ENCODE measurements around the gene ESYT3. TPM values are rescaled to one million over a fixed set of nuclear protein-coding genes. Genes with fewer than 3 reads are reported as not detected.
A peak's percentile ranks its signal among the peaks of the same experiment; 100 is the strongest.
"Not testable (repeated sequence)": the region's sequence is repeated elsewhere in the genome, so short reads cannot be mapped to it uniquely, and the experiment has no call there.

ESYT3 gene
- polyA plus RNA-seq, 1 donor, result 20.7 TPM

GRCh38 chr3:138408751-138409570, 25.5 kb upstream of the ESYT3 start:
- no peak for DNase-seq (ENCODE audit: low read depth)

DNA sequence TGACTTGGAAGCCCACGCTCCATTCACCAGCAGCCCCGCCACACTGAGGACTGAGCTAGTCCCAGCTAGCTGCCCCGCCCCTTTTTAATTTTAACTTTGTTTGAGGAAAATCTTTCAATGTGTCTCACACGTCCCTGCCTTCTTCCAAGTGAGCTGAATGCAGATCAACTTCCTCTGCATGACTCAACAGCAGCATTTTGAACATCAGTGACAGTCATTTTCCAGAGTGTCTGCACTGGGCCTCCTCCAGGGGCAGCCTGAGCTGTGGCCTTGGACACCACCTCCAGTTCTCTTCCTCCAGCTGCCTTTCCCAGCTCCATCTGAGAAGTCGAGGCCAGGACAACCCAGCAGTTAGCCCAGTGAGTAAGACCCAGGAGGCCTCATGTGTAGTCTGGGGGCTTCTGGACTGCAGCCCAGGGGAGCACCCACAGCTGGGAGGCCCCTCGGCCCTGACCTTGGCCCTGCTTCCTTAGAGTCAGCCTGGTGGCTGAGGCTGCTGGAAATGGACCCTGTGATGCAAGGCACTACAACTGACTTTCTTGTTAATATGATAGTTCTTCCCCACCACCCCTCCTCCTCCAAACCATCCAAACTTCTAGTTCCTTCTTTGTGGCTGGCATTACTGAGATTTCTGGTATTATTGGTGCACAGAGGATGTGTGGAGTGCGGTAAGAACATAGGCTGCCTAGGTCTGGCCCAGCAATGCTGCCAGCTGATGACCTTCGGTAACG, 21.4 kb upstream of the ESYT3 start:
- DNase-seq (ENCODE audit: low read depth), result no peak

DNA sequence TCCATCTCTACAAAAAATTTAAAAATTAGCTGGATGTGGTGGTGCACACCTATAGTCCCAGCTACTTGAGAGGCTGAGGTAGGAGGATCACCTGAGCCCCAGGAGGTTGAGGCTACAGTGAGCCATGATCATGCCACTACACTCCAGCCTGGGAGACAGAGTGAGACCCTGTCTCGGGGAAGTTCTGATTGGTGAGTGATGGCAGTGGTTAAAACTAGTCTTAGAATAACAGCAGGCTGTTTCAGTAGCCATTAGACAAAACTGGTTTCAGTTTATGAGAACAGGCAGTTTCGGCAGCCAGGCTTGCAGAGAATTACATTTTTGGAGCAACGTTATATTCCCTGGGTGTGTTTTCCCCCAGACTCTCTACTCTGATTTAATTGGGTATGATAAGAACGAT, 18.2 kb upstream of the ESYT3 start:
- DNase-seq (ENCODE audit: low read depth), result not testable (repeated sequence)

GRCh38 chr3:138417559-138417982, 16.8 kb upstream of the ESYT3 start:
- peak; percentile 40 for DNase-seq (ENCODE audit: low read depth)

DNA sequence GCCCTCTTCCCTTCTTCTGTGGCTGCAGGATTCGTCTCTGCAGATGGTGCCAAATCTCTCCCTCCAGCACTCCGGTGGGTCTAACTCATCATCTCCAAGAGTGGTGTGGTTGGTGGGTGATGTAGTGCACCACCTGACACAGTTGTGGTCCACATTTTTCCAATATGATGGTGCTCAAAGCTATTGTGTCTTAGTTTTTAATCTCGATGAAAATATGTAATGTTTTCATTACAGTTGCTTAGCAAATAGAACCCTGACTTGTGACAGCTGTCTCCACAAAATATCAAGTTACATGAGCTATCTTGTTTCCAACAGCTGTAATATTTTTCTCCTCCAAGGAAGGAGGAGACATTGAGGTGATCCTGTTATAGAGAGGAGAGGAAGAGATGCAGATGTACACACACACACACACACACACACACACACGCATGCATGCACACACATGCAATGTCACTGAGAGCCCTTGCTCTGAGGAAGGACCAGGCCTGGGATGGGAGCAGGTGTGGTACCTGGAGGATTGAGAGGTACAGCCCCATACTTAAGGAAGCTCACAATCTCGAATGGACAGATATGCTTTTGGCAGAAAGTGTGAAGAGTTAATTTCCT, 15.7 kb upstream of the ESYT3 start:
- no peak for DNase-seq (ENCODE audit: low read depth)

DNA sequence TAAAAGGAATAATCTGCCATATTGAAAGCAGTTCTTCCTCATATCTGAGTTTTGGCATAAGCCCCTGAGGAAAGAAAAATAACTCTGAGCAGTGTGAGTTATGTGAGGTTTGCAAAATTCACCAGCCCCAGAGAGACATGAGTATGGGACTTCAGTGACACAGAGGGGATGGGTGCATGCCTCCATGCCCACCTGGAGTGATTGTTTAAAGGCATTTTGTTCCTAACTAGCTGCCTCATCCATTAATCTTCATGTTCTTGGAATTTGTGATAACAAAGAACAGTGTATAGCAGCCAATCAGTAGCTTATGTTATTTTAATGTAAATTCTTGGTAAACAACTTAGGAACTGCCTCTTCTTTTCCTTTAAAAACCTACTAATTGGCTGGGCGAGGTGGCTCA, 11.1 kb upstream of the ESYT3 start:
- no peak for DNase-seq (ENCODE audit: low read depth)

GRCh38 chr3:138424323-138424722, 10.1 kb upstream of the ESYT3 start:
- no peak for DNase-seq (ENCODE audit: low read depth)

DNA sequence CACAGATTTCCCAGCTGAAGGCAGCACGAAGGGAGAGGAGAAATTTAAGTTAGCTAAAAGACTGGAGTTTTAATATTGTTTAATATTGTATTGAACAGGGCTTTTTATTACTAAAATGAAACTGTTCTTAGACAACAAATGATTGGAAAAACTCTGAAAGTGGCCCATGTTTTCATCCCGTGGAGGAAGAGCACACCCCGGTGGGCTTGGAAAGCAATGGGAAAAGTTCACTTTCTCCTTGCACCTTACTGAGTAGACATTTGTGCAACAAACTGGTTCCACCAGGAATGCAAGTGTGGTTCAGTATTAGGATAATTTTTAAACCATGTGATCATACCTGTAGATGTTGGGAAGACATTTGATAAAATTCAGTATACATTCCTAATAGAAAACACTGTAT, 8.2 kb upstream of the ESYT3 start:
- DNase-seq (ENCODE audit: low read depth), result no peak

GRCh38 chr3:138426754-138427153, 7.7 kb upstream of the ESYT3 start:
- not testable (repeated sequence) for DNase-seq (ENCODE audit: low read depth)

- no peak for DNase-seq (ENCODE audit: low read depth)
These were observed 4.8 kb upstream of the ESYT3 start for GRCh38 chr3:138429665-138430064.

DNA sequence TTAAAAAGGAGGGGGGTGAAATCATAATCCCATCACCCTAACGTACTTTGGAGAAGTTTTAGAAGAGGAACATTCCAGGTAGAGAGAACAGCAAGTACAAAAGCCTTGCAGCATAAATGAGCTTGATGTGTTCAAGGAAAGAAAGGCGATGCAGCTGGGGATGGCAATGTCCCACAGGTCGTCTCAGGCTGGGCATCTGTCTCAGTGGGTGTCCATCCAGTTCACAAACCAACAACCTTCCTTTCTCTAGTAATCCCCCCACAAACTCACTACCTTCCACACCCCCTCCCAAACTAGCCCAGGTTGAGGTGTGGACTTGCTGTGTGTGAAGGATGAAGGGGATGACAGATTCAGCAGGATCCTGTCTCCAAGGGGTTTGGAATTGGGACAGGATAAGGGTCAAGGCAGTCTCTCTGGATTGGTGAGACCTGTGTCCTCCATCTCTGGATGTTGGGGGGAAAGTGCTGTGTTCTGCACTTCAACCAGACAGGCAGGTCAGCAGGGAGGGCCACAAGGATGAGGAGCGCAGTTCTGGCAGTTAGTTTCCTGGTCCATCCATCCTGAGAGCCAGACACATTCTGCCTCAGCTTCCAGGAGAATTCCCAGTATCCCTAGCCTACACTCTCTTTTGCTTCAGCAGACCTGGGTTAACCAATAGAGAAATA, 1.7 kb upstream of the ESYT3 start:
- DNase-seq (ENCODE audit: low read depth), result no peak

DNA sequence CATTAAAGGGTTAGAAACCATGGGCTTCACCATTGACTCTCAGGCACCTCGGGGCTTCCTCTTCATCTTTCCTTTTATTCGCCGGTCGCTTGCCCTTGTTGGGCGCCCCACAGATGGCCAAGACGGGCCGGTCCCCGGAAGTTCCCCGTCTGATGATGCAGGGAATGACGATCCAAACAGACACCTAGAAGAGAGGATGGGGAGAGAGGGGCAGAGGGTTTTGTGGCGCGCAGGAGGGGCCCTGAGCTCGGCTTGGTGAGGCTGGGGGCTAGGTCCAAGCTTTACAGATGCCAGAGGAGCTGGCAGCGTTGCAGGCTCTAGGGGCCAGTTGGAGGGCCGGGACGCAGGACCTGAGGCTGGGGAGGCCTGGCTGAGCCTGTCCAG, 532 bp upstream of the ESYT3 start:
- no peak for DNase-seq (ENCODE audit: low read depth)

GRCh38 chr3:138434875-138435772, 708 bp downstream of the ESYT3 start:
- no peak for DNase-seq (ENCODE audit: low read depth)

- no peak for DNase-seq (ENCODE audit: low read depth)
These were observed 1.4 kb downstream of the ESYT3 start for GRCh38 chr3:138435840-138436239.

DNA sequence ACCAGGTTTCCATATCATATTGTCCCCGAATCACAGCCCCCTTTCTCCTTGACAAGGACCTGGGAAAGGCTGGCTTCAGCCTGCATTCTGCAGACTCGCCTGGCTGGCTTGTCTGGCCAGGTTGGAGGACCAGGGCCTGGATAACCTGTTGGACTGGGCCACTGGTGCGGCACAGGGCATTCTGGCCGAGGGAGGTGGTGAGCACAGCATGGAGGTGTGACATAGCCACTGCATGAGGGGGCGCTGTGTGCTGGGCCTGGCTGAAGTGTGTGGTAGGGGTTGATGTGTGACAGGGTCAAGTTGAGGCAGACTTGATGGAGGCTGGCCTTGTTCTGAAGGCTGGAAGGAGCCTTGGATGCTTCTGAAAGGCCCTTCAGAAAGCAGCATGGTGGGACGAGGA, 2.9 kb downstream of the ESYT3 start:
- DNase-seq (ENCODE audit: low read depth), result no peak

GRCh38 chr3:138438896-138439295, 4.5 kb downstream of the ESYT3 start:
- DNase-seq (ENCODE audit: low read depth), result no peak

- DNase-seq (ENCODE audit: low read depth), result no peak
These were observed 5.2 kb downstream of the ESYT3 start for GRCh38 chr3:138439646-138440045.

DNA sequence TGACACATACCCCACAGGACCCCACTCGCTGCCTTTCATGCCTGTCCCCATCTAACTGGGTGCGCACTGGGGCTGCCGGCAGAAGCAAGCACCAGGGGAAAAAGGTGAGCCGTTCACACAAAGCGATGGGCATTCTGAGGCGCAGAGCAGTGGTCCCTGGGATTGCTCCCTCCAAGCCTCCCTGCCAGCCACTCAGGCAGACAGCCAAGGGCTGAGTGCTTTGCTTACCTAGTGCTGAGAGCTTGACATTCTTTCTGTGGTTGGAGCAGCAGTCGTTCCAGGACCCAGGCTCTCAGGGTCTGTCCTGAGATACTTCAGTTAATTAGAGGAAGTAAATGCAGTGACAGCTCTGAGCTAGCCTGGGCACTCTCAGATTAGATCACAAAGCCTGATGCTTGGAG, 5.7 kb downstream of the ESYT3 start:
- no peak for DNase-seq (ENCODE audit: low read depth)

DNA sequence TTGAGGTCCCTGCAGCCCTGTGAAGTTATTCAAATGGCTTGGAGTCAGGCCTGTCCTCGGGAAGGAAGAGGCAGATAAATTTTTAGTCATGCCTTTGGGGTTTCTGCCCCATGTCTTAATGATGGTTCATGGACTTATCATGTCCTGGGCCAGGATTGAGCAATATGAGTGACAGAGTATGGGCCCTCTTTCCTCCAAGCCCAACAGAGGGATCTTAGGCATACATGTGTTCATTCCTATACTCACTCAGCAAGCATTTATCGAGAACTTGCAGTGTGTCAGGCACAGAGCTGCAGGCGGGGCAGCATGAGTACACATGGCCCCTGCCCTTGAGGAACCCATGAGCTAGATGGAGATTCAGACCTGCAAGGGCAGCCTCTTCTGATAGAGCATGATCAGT, 6.2 kb downstream of the ESYT3 start:
- DNase-seq (ENCODE audit: low read depth), result no peak

GRCh38 chr3:138441256-138441655, 6.8 kb downstream of the ESYT3 start:
- DNase-seq (ENCODE audit: low read depth), result no peak

- DNase-seq (ENCODE audit: low read depth), result no peak
These were observed 7.3 kb downstream of the ESYT3 start for GRCh38 chr3:138441742-138442141.

All from forelimb muscle (tissue), 1 donor.